MV-4-11 (cell line): ENCODE data around the gene NEK11.

Source experiments
- DNase-seq: peaks from one replicate; lab custom pipeline; 2025; lab: John Stamatoyannopoulos, UW

NEK11 gene

DNA sequence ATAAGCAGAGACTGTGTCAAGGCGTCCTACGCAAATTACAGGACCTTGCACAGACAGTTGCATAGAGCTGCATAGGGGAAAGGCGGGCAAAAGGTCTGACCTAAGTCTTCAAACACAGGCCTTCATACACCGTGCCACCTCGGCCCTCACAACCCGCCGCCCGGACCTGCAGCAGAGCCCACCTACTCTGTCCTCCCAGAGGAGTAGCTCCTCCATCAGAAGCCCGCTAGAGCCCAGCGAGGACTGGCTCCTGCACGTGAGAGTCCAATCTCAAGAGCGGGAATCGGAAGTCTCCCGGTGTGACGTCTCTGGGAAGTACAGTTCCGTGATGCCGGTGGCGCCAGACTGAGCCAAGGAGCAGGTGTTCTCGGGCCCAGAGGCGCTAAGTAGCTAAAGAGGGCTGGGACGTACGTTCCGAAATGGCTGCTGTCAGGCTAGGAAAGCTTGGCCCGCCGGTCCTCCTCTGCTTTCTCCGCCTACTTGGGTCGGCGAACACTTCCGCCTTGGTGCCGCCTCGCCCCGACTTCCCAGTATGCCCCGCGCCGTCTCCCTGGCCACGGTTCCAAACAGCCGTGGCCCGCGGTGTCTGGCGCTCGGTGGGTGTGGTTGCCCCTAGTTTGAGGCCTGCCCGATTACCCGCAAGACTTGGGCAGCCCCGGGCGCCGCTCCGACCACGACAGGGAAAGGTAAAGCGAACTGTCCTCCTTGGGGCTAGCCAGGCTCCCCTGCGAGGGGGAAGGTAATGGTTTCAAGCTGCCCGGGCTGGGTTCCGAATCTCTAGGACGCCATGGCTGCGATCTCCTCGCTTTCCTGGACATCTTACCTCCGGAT is at the start of gene NEK11, which contains the start of gene ASTE1:
TSS of gene NEK11 (plus strand) at position 557 of the 831 bp plus-strand sequence. CDS start 2,832 bp downstream, outside the sequence.
TSS of gene ASTE1 (minus strand) at position 505 of the 831 bp plus-strand sequence. CDS start 1,519 bp downstream, outside the sequence.
- peak; percentile 79 for DNase-seq

DNA sequence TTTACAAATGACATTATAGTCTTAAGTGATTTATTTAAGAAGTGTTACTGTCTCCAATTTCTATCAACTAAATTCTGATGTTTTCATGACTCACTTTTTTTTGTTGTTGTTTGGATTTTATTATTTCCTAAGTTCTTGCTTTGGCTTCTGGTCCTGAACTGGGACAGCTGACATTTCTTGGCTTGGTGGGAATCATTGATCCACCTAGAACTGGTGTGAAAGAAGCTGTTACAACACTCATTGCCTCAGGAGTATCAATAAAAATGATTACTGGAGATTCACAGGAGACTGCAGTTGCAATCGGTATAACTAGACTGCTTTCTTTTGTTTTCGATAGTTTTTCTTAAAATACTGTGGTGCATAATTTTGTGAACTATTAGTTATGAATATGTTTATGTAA is 47.6 kb upstream of the NEK11 start:
- DNase-seq: no peak

DNA sequence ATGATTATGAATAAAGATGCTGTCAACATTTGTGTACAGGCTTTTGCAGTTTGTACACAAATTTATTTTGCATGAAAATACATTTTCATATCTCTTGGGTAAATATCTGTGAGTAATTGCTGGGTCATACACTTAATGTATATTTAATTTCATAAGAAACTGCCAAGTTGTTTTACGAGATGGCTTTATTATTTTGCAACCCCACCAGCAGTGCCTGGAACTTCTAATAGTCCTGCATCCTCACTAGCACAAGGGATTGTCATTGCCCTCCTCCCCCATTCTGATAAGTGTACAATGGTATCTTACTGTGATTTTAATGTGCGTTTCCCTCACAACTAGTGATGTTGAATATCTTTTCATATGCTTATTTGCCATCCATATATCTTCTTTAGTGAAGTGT is 45.2 kb upstream of the NEK11 start:
- no peak for DNase-seq

- DNase-seq: peak; percentile 49
These were observed 36.4 kb upstream of the NEK11 start for GRCh38 chr3:130990282-130990681.

DNA sequence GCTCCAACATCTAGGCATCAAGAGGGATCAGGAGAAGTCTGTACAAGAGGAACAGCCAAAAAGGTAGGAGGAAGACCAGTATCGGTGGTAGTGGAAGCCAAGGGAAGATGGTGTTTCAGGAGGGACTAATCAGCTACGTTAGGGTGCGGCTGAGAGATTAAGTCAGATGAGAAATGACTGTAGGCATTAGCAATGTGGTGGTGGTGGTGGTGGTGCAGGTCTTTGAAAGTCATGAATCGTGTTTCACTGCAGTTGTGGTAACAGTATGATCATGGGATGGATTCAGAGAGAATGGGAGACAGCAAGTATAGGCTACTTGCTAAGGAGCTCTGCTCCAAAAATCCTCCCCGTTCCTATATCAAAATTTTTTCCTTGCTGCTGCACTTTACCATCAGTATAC is 35.6 kb upstream of the NEK11 start:
- no peak for DNase-seq

GRCh38 chr3:130992344-130992743 is 34.3 kb upstream of the NEK11 start:
- DNase-seq: no peak

DNA sequence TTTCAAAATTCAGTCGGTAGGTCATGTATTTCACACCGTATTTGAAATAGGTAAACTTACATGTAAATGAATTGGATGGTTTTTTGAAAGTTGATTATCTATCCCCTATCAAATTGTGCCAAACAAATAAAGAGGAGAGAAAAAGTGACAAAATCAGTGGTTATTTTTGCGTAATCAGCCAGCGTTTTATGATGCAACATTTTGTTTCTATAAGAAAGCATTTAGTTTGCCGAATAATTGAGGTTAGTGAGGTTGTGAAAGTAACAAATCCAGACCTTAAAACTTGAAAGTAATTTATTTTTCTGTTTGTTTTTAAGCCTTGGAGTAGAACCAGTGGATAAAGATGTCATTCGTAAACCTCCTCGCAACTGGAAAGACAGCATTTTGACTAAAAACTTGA is 29.4 kb upstream of the NEK11 start:
- peak; percentile 76 for DNase-seq

GRCh38 chr3:131001071-131001470 is 25.6 kb upstream of the NEK11 start:
- no peak for DNase-seq

DNA sequence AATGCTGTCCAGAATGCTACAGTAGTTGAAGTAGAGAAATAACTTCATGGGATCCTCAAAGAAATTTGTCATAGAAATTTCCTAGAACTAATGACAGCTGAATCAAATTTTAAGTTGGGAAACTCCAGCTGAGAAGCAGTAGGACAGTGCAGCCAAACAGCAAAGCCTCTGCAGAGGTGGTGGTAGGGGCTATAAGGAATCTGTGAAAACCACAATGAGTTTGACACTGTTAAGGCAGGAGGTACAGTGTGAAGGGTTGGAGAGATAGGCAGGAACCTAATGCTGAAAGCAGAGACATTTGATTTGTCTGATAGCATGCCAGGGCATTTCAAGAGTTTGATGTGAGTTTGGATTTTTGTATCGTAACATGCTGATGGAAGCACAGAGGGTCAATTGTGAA is 22.1 kb upstream of the NEK11 start:
- no peak for DNase-seq

- no peak for DNase-seq
These were observed 19.4 kb upstream of the NEK11 start for GRCh38 chr3:131007256-131007655.

- no peak for DNase-seq
These were observed 18.9 kb upstream of the NEK11 start for GRCh38 chr3:131007782-131008181.

DNA sequence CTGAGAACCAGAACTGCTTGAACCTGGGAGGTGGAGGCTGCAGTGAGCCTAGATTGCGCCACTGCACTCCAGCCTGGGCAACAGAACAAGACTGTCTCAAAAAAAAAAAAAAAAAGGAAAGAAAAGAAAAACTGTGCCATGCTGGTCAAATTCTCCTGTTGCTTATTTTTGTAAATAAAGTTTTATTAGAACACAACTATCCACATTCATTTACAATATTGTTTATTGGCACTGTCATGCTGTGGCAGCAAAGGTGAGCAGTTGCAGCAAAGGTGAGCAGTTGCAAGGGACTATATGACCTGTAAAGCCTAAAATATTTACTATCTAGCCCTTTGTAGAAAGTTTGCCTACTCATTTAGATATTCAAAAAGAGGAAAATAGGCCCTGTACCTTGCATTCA is 18.4 kb upstream of the NEK11 start:
- DNase-seq: no peak

- no peak for DNase-seq
These were observed 17.0 kb upstream of the NEK11 start for GRCh38 chr3:131009698-131010097.

- DNase-seq: no peak
These were observed 7.7 kb upstream of the NEK11 start for GRCh38 chr3:131018970-131019369.

- DNase-seq: peak; percentile 92
These were observed 6.5 kb upstream of the NEK11 start for GRCh38 chr3:131020122-131020693.

DNA sequence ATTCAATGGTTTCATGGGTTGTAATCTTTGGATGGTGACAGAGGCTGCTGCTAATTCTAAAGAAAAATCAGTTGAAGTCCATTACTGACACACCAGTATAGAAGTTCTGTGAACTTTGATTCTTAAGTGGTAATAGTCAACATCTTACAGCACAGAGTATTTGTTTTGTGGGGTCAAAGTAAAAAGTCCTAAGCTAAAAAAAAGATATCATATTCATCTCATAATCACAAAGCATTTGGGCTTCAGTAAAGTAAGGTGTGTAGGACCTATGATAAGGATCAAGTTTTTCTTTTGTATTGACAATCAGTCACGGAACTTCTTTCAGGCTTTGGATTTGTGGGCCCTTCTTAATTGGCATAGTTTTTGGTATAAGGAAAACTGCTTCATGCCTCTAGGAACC is 1.1 kb upstream of the NEK11 start:
- DNase-seq: no peak

DNA sequence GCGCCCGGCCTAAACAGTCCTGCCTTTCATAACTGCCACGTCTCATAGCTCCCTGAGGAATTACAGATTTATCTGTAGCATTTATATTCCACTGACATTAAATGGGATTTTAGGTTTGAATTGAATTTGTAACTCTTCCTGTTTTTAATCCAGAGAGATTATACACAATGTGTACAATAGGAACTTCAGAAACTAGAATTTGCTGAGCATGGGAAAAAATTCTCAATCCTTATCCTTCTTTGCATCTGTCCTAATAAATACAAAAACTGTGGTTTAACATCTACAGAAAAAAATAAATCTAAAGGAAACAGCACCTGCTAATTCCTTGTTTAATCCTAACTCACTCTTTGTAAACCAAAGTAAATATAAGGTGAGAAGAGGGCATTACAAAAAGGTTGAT is 2.2 kb downstream of the NEK11 start:
- DNase-seq: no peak

DNA sequence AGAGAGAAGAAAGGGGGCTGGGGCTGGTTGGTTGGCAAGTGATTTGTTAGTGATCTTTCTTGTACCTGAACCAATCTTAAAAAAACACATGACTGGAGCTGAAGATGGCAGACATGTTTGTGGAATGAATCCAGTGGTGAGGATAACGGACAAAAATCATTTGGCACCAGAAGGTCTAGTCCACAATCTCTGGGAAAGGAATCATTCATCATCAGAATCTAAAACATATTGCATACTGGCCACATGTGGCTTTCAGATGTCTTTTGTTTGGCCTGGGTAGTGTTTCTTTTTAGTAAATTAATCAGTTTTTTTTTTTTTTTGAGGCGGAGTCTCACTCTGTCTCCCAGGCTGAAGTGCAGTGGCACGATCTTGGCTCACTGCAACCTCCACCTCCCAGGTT is 5.0 kb downstream of the NEK11 start:
- no peak for DNase-seq

DNA sequence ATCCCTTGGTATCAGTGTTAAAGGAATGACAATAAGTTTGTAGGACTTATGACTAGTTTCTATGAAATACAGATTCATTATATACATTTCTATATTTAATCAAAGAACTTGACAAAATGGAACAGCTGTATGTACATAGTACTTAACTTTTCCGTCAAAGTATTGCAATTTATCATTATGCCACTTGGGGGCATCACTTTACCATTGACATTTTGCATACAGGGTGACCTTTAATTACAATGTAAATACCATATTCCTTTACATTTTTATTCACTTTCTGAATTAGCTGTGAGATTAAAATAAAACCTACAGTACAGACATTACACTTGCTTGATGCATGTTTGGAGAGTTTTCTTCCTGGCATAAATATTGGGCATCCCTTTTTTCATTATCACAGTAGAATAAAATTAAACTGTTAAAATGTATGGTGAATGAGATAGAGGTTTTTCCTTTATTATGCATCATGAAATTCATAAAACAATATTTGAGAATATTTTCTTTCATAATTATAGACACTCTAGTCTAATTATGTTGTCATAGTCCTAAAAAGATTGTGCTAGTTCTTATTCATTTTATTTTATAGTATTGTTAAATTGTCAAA is 6.9 kb downstream of the NEK11 start:
- peak; percentile 40 for DNase-seq

DNA sequence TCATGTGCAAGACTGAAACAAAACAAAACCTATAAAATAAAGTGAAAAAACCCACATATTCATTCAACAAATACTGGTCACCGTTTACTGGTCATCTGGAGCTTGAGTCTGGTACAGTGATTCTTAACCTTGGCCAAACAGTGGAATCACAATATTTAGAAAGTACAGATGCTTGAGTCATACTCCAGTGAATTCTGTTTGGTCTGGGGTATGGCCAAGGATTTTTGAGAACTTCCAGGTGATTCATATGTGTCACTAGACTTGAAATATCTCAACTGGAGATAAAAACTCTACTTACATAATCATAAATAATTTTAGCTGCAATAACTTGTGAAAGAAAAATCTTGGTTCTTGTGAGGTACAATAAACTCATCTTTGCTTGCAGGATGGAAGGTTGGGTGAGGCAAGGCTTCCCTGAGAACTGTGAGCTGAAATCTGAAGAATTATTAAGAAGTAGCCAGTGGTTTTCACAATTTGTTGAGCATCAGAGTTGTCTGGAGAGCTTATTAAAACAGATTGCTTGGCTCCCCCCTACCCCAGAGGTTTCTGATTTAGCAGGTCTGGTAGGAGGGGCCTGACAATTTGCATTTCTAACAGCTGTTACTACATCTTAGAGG is 9.6 kb downstream of the NEK11 start:
- DNase-seq: no peak

DNA sequence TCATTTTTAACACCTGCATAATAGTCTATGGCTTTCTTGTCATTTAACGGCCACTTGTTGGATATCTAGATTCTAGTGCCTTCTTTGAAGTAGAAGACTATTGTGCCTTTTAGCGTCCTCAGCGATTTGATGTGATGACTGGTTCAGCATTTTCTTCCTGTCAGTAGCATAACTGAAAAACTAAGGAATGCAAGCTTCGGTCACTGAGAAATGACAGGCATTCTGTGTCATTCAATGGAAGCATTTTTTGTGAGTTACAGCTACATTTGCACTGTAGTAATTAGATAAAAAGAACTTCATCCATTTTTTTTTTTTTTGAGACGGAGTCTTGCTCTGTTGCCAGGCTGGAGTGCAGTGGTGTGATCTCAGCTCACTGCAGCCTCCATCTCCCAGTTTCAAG is 10.3 kb downstream of the NEK11 start:
- no peak for DNase-seq

- DNase-seq: no peak
These were observed 11.6 kb downstream of the NEK11 start for GRCh38 chr3:131038326-131038725.
